GM12872 (cell line): Measurements from ENCODE around the gene CD47.

Source experiments
- TF ChIP-seq, protein P1 (sequence below): IDR thresholded peaks from 3 replicates; pipeline ENCODE4 v1.5.1; 2011; ENCODE audit warnings: low read depth, mild to moderate bottlenecking, low read length, moderate library complexity; ENCODE audit not compliant: insufficient read depth

The CD47 gene

DNA sequence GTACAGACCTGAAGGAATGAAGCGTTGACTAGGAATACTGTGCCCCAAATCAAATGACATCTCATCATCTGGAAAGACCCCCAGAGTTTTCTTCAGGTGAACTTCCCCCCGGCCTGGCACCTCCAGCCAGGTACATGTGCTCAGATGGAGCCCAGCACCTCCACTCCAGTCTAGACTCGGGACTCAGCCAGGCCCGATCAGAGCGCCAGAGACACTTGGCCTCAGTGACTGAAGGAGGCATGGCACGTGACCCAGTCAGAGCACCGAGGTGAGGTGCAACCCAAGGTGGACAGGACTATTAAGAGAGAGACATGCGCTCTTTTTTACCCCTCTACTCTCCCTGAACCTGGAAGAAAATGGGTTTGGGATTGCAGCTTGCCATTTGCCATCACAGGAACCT, 48.5 kb downstream of the CD47 start:
- TF ChIP-seq, protein P1, sequence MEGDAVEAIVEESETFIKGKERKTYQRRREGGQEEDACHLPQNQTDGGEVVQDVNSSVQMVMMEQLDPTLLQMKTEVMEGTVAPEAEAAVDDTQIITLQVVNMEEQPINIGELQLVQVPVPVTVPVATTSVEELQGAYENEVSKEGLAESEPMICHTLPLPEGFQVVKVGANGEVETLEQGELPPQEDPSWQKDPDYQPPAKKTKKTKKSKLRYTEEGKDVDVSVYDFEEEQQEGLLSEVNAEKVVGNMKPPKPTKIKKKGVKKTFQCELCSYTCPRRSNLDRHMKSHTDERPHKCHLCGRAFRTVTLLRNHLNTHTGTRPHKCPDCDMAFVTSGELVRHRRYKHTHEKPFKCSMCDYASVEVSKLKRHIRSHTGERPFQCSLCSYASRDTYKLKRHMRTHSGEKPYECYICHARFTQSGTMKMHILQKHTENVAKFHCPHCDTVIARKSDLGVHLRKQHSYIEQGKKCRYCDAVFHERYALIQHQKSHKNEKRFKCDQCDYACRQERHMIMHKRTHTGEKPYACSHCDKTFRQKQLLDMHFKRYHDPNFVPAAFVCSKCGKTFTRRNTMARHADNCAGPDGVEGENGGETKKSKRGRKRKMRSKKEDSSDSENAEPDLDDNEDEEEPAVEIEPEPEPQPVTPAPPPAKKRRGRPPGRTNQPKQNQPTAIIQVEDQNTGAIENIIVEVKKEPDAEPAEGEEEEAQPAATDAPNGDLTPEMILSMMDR = no peak

DNA sequence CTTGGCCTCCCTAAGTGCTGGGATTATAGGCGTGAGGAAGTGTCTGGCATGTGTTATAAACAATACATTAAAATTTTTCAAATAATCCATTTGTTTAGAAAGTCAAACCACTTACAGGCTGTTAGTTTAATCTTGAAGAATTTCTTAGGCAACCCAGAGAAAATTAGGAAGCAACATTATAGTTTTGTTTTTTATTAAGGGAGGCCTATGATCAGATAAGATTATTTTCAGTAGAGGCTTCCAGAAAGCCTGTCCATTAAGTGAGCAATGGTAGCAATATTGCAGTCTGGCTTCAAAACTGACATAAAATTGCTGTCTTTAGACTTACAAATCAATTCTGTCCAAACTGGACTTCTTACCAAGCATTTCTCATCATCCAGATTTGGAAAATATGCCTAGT, 49.6 kb downstream of the CD47 start:
- TF ChIP-seq, protein P1 = no peak

DNA sequence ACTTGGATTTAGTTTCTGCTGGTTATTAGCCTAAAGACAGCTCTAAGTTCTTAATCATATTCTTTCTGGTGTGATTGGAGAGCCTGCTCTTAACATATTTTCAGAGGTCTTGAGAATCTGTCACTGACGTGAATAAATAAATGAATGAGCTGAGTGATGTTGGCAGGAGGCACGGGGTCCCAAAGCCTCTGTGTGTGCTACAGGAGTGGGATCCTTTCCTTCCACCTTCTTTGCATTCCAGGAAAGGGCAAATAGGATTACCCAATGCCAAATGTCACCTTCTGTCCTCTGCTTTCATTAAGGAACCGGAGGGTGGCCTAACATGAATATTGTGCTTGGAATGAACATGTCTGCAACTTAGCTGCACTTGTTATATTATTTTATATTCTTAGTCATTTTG, 53.1 kb downstream of the CD47 start:
- TF ChIP-seq, protein P1 = no peak

DNA sequence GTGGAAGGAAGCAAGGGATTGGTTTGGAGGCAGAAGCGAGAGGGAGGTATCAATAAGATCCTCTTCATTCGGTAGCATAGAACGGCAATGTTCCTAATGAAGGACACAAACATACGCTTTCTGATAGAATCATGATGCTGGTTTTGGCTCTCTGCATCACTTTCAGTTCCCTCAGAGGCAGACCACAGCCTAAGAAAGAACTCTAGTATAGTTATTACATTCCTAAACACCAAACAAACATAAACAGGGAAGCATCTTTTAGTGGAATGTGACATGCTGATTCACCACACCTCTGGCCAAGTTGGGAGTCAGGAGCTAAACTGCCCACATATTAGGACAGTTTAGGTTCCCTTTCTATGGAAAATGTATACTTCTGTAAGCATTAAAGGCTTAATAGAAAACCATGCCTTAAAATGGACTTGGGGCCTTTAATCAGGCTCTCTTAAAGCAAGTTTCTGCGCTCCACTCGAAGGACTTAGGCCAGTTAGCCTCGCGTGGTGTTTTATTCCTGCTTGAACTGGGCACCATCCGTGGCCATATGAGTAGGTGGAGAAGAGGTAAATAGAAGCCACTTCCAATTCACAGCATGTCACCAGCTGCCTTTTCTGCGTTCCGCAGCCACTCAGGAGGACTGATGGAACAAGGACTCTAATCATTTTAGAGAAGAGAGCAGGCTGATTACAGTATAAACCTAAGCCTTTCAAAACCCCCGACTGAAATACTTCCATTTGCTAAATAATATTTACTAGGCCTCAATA, 53.7 kb downstream of the CD47 start:
- TF ChIP-seq, protein P1 = no peak

DNA sequence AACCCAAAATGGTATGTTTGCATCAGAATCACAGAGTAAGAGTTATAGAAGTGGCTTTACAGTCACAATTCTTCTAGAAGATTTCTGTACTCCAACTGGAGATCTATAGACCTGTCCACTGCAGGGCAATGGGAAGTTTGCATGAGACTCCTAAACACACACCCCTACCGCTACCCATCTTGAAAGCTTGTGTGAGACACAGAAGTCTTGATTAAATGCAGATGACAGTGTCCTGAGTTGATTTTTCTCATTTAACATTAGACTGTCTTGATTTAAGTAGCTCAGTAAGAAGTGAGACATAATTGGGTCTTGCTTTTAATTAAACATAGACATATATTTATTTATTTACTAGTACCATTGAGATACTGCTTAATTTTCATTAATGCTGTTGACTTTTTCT, 54.4 kb downstream of the CD47 start:
- TF ChIP-seq, protein P1 = no peak

DNA sequence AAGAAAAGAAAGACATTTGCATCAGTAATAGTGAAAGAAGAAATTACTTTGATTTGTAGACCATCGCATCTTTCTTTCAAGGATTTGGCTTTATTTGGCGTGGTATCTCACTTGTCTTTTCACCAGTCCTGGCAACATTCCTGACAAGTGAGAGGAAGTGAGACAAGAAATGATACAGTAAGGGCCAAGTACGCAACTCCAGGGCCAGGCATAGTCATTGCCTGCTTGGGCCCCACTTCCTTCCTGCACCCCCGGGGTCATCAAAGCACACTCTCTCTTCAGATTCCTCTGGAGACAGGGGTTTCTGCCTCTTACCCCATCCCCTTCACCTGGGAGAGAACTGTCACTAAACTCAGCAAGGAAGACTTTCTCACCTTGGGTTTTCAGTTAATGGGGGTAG, 55.1 kb downstream of the CD47 start:
- TF ChIP-seq, protein P1 = no peak

DNA sequence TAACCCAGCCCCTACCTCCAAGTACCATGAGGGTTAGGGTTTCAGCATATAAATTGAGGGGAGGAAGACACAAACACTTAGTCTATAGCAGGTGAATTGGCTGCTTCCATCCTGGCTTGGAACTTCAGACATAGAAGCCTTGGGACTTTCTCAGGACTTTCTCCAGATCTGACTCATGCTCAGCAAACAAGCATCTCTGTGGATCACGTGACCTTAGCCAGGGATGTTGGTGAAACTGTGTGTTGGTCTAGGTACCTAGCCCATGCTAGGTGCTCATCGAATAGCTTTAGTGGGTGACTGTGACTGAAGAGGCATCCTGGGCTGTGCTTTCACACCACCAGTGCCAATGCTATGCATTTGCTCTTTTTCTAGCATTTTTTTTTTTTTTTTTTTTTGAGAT, 58.9 kb downstream of the CD47 start:
- TF ChIP-seq, protein P1 = no peak

DNA sequence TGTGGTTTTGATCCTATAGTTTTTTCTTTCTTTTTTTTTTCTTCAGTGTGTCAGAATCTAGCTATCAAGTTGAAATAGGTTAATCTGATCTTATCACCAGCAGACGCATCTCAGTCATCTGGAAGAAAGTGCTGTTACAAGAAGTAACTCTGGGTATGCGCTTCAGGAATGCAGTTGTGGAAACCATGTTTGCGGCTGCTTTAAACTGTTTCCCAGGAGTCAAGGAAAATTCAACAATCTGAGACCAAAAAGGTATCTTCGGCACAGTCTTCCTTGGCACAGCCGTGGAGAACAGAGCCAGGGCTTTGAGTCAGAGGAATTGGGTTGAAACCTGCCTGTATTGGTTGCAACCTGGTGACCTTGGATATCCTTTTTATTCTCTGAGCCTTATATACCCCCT, 59.9 kb downstream of the CD47 start:
- TF ChIP-seq, protein P1 = no peak
